Measurements from ENCODE around the gene NRG2.

Gene NRG2

DNA sequence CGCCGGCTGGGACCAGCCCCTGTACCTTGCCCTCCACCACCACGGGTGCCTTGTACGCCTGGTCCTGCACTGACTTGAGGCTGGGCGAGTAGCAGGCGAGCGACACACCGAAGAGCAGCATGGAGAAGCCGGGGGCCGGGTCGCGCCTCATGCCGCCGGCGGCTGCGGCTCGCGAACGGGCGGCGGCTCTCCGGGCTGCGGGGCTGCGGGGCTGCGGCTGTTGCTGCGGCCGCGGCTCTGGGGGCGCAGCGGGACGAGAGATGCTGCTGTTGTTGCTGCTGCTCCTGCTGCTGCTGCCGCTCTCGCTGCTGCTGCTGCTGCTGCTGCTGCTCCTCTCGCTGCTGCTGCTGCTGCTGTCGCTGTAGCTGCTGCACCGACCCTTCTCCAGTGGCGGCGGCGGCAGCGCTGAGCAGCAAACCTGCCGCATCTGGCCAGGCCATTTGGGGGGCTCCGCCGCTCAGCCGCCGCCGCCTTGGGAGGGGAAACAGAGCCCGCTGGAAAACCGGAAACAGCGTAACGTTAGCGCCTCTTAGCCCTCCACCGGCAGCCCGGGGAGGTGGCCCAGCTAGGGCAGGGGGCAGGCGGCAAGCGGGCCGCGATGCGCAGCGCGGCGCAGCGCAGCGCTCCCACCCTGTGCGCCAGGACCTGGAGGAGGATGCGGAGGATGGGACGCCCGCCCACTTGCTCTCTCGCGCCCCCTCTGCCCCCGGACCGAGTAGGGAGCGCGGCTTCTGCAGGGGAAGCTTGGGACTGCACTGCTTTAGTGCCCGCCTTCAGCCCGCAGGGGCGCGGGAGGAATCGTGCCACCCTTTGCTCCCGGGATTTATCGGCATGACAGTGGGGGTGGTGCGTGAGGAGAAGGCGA, at the start of gene NRG2:
NRG2 (minus strand) TSS at position 657 of the 865 bp plus-strand sequence.
- in situ Hi-C loops (cut with MboI; ENCODE audit: low sequenced_read_pairs, unreplicated experiment): no loop called here
- DNase-seq (ENCODE audit: low spot score): peak; percentile 80
- TF ChIP-seq CTCF (IDR thresholded peaks at IDR 0.05; ENCODE audit: borderline replicate concordance, control extremely low read depth, extremely low read depth, insufficient read depth, missing control alignments): peak; percentile 61

GRCh38 chr5:140090251-140090650, 47.2 kb upstream of the NRG2 start:
- no peak for DNase-seq (ENCODE audit: low spot score)
- TF ChIP-seq CTCF (IDR thresholded peaks at IDR 0.05; ENCODE audit: borderline replicate concordance, control extremely low read depth, extremely low read depth, insufficient read depth, missing control alignments): no peak
- in situ Hi-C loops (cut with MboI; ENCODE audit: low sequenced_read_pairs, unreplicated experiment): no loop called here

DNA sequence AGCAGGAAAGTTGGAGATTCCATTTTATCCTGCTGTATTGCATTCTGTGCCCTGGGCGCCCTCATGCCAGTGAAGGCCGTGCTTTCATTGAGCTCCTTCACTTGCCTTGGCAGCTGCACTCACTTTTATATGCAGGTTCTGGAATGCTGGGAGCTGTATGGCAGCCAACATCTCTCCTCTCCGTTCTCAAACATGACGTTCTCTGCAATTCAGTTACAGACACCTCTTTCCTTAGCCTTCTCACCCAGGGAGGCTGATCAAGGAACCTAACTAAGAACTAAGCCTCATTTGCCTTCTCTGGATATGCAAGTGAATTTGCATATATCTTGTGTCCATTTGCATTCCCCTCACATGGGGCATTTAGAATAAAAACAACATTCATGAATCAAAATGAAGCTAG, 41.4 kb upstream of the NRG2 start:
- in situ Hi-C loops (cut with MboI; ENCODE audit: low sequenced_read_pairs, unreplicated experiment): no loop called here
- no peak for DNase-seq (ENCODE audit: low spot score)
- no peak for TF ChIP-seq CTCF (IDR thresholded peaks at IDR 0.05; ENCODE audit: borderline replicate concordance, control extremely low read depth, extremely low read depth, insufficient read depth, missing control alignments)

DNA sequence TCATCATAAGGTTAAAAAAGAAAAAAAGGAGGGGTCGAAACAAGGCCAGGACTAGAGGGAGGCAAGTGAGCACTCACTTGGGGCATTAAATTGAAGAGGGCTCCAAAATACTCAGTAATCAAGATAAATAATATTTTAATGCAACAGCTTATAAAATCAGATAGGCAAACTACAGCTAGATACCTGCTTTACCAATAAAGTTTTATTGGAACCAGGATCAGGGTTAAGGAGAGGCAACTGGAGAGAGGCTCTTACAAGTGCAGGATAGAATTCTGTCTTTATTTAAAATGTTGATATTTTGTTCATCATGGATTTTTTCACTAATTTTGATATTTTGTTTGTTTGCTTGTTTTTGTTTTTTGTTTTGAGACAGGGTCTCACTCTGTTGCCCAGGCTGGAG, 40.6 kb upstream of the NRG2 start:
- in situ Hi-C loops (cut with MboI; ENCODE audit: low sequenced_read_pairs, unreplicated experiment): no loop called here
- TF ChIP-seq CTCF (IDR thresholded peaks at IDR 0.05; ENCODE audit: borderline replicate concordance, control extremely low read depth, extremely low read depth, insufficient read depth, missing control alignments): no peak
- DNase-seq (ENCODE audit: low spot score): no peak

DNA sequence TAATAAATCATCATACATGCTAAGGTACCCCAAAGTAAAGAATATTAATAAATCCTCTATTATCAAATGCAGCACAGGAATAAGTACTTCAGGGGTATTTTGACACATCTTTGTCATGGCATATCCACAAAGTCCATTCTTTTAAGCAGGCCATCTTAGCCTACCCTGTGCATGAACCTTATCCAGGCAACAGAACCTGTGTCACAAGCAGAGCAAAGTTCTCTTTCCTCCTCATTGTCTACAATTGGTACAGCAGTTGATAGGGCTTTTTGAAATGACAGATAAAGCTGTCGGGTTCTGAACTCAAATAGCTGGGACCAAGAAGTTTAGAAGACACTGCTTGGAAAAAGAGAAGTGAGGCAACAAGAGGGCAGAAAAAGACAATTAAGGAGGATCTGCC, 40.0 kb upstream of the NRG2 start:
- DNase-seq (ENCODE audit: low spot score): no peak
- TF ChIP-seq CTCF (IDR thresholded peaks at IDR 0.05; ENCODE audit: borderline replicate concordance, control extremely low read depth, extremely low read depth, insufficient read depth, missing control alignments): no peak
- in situ Hi-C loops (cut with MboI; ENCODE audit: low sequenced_read_pairs, unreplicated experiment): no loop called here

- DNase-seq (ENCODE audit: low spot score): no peak
- no peak for TF ChIP-seq CTCF (IDR thresholded peaks at IDR 0.05; ENCODE audit: borderline replicate concordance, control extremely low read depth, extremely low read depth, insufficient read depth, missing control alignments)
- in situ Hi-C loops (cut with MboI; ENCODE audit: low sequenced_read_pairs, unreplicated experiment): no loop called here
These were observed 33.7 kb upstream of the NRG2 start for GRCh38 chr5:140076788-140077187.

All from GM13976 (cell line).